ENCODE results near the gene SLC27A5. TPM values are rescaled to one million over a fixed set of nuclear protein-coding genes. Genes with fewer than 3 reads are reported as not detected.

The SLC27A5 gene
- total and polyA plus RNA-seq, 9 of the 15 experiments (the other 6 are each of a cell fraction or from before 2014, with no cell fraction given): 42.2 to 318 (median 64.7) TPM

GRCh38 chr19:58466760-58467589, 44.8 kb downstream of the SLC27A5 start, which contains the start of gene ZNF324 (continued):
- no peak for TF ChIP-seq MEF2D (tag; conservative IDR thresholded peaks at IDR 0.05; ENCODE audit: low read depth)
- peak; percentile 85 for TF ChIP-seq ZNF143 (CRISPR knock-in tag; IDR thresholded peaks at IDR 0.05)
- no peak for TF ChIP-seq ZNF384 (IDR thresholded peaks at IDR 0.05; ENCODE audit: low read depth, low read length)
- TF ChIP-seq ZNF347 (CRISPR knock-in tag; IDR thresholded peaks at IDR 0.05; ENCODE audit: low read depth): no peak
- peak; percentile 13 to 65; a peak in 2 of 4 replicates for TF ChIP-seq NONO (IDR thresholded peaks at IDR 0.05; ENCODE audit: low read depth in 2 of 2, low read length in 1 of 2)
- TF ChIP-seq NFRKB (IDR thresholded peaks at IDR 0.05; ENCODE audit: low read depth): no peak
- peak; percentile 79; the same call in 1 of the 2 replicates for TF ChIP-seq E2F3 (CRISPR knock-in tag; IDR thresholded peaks at IDR 0.05)
- no peak for TF ChIP-seq GTF3C2 (IDR thresholded peaks at IDR 0.05; ENCODE audit: borderline replicate concordance, extremely low read depth, insufficient read length)
- TF ChIP-seq SIRT6 (IDR thresholded peaks at IDR 0.05; ENCODE audit: low read depth, low read length): no peak
- TF ChIP-seq HBP1 (CRISPR knock-in tag; IDR thresholded peaks at IDR 0.05): no peak
- no peak for TF ChIP-seq ZNF696 (CRISPR knock-in tag; conservative IDR thresholded peaks at IDR 0.05)
- no peak for TF ChIP-seq JUN (IDR thresholded peaks at IDR 0.05; ENCODE audit: borderline replicate concordance, low read depth, low read length)
- no peak for TF ChIP-seq JUN (CRISPR knock-in tag; IDR thresholded peaks at IDR 0.05; ENCODE audit: borderline replicate concordance)
- peak; percentile 85 for TF ChIP-seq L3MBTL2 (IDR thresholded peaks at IDR 0.05)
- TF ChIP-seq UBTF (IDR thresholded peaks at IDR 0.05; ENCODE audit: borderline replicate concordance in 1 of 2, low read depth in 2 of 2, low read length in 2 of 2): 0 out of 4 replicates have a peak, but pooled peaks of 1 of the 2 experiments have one; percentile 31
- TF ChIP-seq HNRNPLL (IDR thresholded peaks at IDR 0.05; ENCODE audit: low read depth, low read length, poor library complexity, severe bottlenecking): no peak
- no peak for TF ChIP-seq FOXJ3 (CRISPR knock-in tag; IDR thresholded peaks at IDR 0.05)
- TF ChIP-seq ILF3 (IDR thresholded peaks at IDR 0.05; ENCODE audit: borderline replicate concordance): no peak
- no peak for TF ChIP-seq U2AF2 (optimal IDR thresholded peaks at IDR 0.05; ENCODE audit: low read depth, low read length)
- no peak for TF ChIP-seq WHSC1 (IDR thresholded peaks at IDR 0.05; ENCODE audit: low read length)
- TF ChIP-seq SP1 (CRISPR knock-in tag; IDR thresholded peaks at IDR 0.05): 0 out of 2 replicates have a peak, but pooled peaks have one; percentile 46

Data from K562 (cell line).